PFSK-1 (cell line): ENCODE results near the gene MMP11.

Experiments used
- FOXP2 ChIP-seq: optimal IDR thresholded peaks from 2 replicates; pipeline ENCODE3; 2011; ENCODE audit warnings: borderline replicate concordance, control low read depth, inconsistent platforms; ENCODE audit not compliant: insufficient read depth; ENCODE audit errors: extremely low read length, extremely low read depth
- POLR2AphosphoS5 ChIP-seq: IDR thresholded peaks from 2 replicates; pipeline ENCODE4 v1.6.1; 2012; ENCODE audit warnings: low read depth, mild to moderate bottlenecking, control low read depth, low read length, moderate library complexity
- SIN3A ChIP-seq: IDR thresholded peaks from 2 replicates; pipeline ENCODE4 v1.6.1; 2012; ENCODE audit warnings: mild to moderate bottlenecking, low read length, moderate library complexity, borderline replicate concordance; ENCODE audit not compliant: insufficient read depth
- TAF1 ChIP-seq: IDR thresholded peaks from 2 replicates; pipeline ENCODE4 v1.6.1; 2012; ENCODE audit warnings: low read length, control low read depth, borderline replicate concordance; ENCODE audit not compliant: insufficient read depth
- TF ChIP-seq, protein P1 (sequence below), 2 experiments: IDR thresholded peaks; 2 replicates each; pipeline versions ENCODE4 v1.6.1 to v1.8.0; 2011 to 2012; ENCODE audit warnings: low read depth in 2 of 2, low read length in 2 of 2, control low read depth in 1 of 2, inconsistent platforms in 1 of 2, mild to moderate bottlenecking in 1 of 2, moderate library complexity in 1 of 2; ENCODE audit not compliant: insufficient read depth in 1 of 2

Gene MMP11

DNA sequence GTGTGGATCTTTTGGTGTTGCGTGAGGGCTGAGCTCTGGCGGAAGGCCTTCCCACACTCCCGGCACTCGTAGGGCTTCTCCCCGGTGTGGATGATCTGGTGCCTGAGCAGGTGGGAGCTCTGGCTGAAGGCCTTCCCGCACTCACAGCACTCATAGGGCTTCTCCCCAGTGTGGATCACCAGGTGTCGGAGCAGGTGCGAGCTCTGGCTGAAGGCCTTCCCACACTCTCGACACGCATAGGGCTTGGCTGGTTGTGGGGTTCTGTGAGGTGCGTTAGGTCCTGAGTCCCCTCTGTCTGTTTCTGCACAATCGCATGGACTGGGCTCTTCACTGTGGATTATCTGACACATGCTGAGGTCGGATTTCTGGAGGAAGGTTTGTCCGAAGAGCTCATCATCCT lies 28.2 kb upstream of the MMP11 start:
- TF ChIP-seq FOXP2 (no peak), POLR2AphosphoS5 (no peak), SIN3A (no peak), TAF1 (no peak)
- TF ChIP-seq, protein P1, sequence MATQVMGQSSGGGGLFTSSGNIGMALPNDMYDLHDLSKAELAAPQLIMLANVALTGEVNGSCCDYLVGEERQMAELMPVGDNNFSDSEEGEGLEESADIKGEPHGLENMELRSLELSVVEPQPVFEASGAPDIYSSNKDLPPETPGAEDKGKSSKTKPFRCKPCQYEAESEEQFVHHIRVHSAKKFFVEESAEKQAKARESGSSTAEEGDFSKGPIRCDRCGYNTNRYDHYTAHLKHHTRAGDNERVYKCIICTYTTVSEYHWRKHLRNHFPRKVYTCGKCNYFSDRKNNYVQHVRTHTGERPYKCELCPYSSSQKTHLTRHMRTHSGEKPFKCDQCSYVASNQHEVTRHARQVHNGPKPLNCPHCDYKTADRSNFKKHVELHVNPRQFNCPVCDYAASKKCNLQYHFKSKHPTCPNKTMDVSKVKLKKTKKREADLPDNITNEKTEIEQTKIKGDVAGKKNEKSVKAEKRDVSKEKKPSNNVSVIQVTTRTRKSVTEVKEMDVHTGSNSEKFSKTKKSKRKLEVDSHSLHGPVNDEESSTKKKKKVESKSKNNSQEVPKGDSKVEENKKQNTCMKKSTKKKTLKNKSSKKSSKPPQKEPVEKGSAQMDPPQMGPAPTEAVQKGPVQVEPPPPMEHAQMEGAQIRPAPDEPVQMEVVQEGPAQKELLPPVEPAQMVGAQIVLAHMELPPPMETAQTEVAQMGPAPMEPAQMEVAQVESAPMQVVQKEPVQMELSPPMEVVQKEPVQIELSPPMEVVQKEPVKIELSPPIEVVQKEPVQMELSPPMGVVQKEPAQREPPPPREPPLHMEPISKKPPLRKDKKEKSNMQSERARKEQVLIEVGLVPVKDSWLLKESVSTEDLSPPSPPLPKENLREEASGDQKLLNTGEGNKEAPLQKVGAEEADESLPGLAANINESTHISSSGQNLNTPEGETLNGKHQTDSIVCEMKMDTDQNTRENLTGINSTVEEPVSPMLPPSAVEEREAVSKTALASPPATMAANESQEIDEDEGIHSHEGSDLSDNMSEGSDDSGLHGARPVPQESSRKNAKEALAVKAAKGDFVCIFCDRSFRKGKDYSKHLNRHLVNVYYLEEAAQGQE (IDR thresholded peaks at IDR 0.05; ENCODE audit: insufficient read depth in 1 of 2, low read depth in 2 of 2, low read length in 2 of 2) = no peak

DNA sequence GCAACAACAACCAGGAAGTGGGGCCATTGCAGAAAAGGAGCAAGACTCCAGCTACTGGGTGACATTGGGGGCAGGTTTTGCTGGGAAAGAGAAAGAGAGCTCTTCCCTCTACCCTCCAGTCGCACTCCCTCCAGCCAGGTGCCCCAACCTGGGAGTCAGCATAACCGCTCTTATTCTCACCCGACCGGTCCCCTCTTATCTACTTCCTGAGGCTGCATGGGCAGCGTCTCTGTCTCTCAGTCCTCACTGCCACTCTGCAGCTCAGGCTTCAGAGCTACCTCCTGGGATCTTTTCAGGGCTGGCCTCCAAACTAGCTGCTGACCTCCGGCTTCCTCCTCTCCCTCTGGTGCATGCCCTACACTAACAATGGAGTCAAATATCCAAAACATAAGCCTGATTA lies 26.9 kb upstream of the MMP11 start:
- TF ChIP-seq TAF1 (no peak), POLR2AphosphoS5 (no peak), FOXP2 (no peak), SIN3A (no peak)
- TF ChIP-seq, protein P1 (IDR thresholded peaks at IDR 0.05; ENCODE audit: insufficient read depth in 1 of 2, low read depth in 2 of 2, low read length in 2 of 2) = no peak

DNA sequence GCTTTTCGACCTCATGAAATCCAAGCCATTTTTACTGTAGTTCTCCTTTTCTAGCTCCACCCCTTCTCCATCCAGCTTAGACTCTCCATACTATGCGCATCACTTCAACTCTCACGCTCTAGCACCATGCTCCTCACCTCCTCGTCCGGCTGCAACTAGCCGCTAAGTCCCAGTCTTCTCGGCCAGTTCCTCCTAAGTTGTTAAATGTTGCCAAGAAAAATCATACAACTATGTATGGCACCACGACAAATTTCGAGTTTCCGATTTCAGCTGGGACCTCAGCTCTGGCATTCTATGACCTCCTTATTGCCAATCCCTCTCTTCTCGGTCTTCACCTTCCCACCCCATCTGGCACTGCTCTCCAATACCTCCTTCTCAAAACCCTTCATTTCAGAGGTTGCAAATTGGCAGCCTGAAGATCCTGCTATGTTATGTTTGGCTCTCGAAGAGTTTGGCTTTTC lies 22.8 kb upstream of the MMP11 start:
- TF ChIP-seq FOXP2 = no peak
- no peak for TF ChIP-seq POLR2AphosphoS5
- TF ChIP-seq, protein P1 (IDR thresholded peaks at IDR 0.05; ENCODE audit: insufficient read depth in 1 of 2, low read depth in 2 of 2, low read length in 2 of 2) = no peak
- TF ChIP-seq TAF1 = no peak
- no peak for TF ChIP-seq SIN3A

DNA sequence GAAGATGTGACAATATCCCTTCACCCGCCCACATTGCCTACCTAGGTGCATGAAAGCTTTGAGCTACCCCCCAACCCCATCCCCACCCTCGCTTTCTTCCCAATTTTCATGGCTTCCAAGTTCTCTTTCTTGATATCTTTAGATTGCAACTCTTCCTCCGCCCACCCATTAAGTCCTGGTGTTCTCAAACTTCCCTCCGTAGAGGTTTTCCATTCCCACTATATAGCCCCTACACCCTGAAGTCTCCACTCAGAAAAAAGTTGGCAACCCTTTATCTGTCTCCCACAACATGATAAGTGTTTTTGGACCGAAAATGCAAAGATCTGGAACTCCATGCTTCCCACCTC lies 22.3 kb upstream of the MMP11 start:
- TF ChIP-seq, protein P1 (IDR thresholded peaks at IDR 0.05; ENCODE audit: insufficient read depth in 1 of 2, low read depth in 2 of 2, low read length in 2 of 2) = no peak
- no peak for TF ChIP-seq POLR2AphosphoS5
- no peak for TF ChIP-seq SIN3A
- no peak for TF ChIP-seq TAF1
- TF ChIP-seq FOXP2 = no peak
